Measurements from ENCODE around the gene GALNT3.
A peak's percentile ranks its signal among the peaks of the same experiment; 100 is the strongest.

Gene GALNT3

DNA sequence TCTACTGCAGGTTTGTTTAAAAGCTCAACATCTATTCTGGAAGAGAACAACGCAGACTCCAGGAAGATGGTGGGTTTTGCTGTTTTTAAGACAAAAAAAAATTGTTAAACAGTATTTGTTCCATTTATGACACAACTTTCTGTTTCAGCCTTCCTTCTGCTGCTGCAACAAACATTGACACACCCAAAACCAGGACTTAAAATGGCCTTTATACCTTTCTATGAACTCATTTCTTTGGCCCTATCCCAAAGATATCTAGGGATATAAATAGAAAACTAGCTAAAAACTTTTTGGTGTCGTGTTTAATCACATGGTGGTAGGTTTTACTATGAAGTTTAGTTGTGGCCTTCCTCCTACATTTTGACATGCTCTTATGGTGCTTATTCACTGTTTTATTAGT is 964 bp upstream of the GALNT3 start:
- DNase-seq, result peak in 1 of 2 experiments; percentile 23

DNA sequence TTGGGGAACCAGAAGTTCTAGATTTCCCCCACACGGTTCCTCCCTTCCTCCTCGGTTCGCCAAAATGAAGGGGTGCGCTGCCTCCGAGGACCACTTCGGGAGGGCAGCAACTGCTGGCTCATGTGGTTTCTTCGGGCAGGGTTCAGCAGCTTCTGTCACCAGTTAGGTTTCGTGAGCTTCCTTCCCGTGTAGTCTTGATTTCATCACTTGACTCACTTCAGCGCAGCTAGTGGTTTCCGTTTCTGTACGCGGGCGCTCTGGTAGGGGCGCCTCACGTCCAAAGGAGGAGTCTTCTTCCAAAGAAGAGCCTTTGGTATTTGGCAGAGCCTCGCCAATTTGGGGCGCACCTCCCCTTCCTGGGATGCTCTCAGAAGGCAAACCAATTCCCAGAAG is 485 bp upstream of the GALNT3 start:
- peak; percentile 96 for DNase-seq

DNA sequence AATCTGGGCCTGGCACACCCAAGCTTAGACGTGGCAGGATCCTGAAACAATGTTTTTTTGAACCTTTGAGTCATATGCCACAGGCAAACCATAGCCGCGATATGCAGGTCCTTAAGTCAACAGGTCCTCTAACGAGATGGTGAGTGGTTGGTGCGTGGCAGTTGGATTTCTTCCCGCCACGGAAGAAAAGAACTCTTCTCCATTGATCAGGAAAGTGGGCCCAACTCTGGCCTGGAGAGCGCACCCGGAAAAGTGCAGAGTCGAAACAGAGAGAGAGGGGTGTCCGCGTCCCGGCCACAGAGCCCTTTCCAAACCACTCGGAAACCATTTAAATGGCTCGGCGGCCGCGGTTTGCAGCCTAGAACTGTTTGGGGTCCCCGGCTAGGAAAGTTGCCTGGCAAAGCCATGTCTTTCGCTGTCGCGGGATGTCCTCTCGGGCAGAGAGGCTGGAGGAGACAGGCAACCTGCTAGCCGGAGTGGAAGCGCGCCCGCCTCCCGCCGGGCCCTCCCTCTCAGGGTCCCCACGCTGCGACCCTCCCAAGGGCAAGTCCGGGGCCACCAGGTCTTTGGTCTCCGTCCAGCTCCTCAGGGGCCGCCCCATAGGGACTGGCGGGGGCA is 777 bp downstream of the GALNT3 start:
- DNase-seq, result no peak

DNA sequence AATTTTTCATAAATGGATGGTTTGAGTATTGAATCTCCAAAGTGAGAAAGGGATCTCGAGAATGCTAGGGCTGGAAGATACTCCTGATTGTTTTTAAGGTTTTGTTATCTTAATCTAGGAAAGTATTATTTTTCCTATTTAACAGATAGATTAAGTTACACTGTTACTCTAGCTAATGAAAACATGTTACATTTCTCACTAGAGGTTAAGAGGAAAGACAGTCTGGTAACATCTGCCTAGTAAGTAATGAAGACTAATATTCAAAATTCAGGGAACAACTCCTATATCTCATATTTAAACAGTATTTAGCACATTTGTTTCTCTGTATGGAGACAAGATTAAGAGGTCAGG is 2.0 kb downstream of the GALNT3 start:
- no peak for DNase-seq

DNA sequence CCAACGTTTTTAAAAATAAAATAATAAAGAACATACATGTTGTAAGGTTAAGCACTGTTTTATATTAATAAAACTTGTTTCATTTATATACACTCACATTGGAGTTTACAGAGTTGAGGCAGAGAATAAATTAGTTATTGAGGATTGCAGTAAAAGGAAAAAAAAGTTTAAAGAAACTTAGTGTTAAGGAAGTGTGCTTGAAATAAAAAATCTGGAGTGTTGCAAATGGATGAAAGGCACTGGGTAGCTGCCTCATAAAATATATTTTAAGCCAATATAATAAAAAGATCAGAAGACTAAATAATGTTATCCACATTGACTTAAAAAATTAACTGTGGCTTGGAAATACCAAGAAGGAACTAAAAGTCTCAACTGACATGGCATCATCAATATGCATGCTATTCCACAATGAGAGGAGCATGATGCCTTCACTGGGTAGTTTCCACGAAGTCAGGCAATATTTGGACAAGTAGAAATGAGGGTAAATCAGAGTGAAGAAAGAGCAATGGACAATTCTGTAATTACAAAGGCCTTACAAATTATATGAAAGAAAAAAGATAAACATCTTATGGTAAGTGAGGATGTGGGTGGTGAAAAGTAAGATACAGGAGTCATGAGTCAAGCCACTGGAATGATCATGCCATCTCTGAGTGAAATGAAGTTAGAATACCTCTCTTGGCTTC is 2.5 kb downstream of the GALNT3 start:
- no peak for DNase-seq

DNA sequence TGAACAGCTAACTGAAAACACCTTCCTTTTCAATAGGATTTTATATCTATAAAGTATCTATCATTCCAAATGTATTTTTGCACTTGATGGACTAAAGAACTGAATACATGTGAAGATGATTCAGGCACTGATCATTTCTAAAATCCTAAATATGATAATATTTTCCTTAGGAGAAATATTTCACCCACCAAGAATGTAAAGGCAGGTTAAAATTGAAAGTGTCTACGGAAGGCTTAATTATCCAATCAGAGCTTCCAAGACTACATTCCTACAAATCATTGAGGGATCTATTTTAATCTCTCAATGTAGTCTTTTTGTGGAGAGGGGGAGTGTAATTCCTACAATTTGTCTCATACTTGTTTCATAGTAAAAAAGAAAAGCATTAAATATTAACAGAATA is 3.6 kb downstream of the GALNT3 start:
- no peak for DNase-seq

DNA sequence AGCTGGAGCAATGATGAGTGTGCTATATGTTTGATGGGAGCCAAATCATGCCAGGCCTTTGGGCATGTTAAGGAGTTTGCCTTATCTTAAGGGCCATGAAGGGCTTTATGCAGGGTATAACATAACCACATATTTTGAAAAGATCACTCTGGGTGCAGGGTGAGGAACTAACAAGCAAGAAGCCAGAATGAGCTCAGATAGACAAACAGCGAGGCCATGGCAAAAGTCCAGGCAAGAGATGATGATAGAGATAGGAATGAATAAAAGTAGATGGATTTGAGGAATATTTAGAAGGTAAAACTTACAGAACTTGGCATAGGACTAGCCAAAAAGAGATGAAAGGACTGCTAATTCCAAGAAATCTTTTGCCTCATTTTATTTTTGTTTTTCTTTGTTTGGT is 6.7 kb downstream of the GALNT3 start:
- no peak for DNase-seq

DNA sequence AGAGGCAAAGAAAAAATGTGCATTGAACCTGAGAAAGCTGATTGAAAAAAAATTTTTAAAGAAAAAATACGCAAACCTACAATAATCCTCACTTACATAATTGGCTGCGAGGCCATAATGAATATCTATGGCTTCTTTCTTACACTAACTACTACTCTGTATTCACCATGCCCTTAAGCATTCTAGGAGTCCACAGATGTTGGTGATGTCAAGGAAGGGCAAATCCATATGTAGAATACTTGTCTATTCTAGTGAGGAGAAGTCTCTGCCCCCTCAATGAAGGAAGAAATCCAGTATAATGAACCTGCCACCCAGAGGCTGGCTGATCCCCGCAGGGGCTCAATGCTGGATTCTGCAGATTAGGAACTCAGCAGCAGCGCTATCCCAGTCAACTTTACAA is 14.3 kb downstream of the GALNT3 start:
- no peak for DNase-seq

DNA sequence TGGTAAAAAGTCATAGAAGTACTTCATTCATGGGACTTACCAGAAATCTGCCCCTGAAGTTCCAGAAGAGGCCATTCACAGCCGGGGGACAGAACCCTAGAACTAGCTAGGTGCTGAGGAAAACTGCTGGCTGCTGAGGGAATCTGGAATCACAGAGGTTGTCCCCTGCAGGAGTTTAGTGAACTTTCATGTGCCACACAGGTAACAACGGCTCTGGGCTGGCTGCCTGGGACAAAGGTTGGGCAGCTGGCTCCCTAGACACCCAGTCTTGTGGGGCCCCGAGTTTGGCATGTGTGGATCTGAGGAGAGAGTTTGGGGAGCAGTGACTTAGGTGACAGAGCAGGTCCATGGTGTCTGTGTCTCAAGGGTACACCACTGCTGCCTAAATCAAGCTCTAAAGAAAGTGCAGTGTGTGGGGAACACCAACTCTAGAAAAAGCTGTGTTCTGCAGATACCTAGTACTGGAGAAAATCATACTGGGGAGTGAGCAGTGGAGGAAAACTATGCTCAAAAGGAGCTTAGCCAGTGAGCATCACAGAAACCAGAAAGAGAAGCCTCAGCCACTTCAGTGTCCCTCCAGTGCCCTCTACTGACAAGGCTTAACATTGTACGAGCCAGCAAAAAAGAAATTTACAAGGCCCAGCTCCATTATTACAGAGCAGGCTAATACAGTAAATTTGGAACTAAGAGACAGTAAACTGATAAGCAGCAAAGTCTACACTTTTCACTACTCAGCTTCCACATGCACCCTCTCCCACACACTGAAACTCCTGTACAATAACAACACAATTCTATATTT is 15.2 kb downstream of the GALNT3 start:
- DNase-seq, result peak in 1 of 2 experiments; percentile 19

DNA sequence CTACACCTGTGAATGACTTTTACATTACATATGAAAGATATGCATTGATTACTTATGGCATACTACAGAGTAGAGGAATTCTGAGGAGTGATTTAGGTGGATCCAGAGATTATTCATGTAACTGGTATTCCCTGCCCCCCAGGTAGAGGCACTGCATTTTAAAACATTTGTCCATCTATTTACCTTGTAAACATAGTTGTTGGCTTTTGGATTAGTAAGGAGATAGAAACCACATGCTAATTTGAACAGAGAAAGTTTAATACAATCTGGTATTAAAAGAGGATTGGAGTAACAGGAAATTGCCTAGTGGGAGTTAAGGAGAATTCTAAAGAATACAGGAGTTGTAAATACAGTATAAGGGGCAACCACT is 15.9 kb downstream of the GALNT3 start:
- DNase-seq, result no peak

DNA sequence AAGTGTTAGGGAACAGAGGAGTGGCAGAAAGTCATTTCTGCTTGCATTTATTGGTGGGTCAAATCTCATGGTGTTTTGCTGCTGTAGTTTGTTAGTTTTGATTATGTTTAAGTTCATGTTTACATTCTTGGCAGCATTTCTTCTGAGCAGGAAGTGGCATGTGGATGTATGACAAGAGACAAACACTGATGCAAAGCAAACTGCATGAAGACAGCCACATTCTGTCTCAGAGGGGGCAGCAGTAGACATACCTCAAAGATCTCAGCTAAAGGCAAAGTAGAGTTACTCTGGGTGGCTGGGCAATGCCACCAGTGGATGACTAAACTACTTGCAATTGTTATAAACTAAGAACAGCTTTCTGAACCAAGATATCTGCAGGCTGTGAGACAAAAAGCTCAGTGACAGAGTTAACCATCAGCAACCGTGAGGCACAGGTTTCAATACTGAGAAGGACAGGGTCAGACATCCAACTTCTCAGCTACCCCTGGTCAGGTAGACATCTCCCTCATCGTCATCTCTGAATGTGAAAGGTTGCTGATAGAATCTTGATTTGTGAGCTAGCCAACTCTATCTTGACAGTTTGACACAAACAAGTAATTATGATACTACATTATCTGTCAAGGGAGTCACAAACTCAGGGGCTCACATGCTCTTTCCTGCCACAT is 16.4 kb downstream of the GALNT3 start:
- DNase-seq, result no peak

DNA sequence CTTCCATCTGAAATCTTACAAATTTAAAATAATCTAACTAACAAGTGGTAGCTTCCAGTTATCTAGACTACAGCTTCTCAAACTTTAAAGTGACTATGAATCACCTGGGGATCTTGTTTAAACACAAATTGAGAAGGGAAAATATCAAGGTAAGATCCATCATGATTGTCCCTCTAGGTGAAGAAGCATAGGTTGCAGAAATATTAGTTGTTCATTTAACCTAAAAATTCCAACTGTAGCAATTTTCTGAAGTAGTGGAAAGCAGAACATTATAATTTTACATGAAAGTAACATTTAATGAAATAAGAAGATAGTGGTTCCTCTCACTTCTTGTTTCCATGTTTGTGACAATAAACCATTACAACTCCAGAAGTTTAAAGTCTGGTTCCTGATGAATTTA is 17.3 kb downstream of the GALNT3 start:
- DNase-seq, result no peak

DNA sequence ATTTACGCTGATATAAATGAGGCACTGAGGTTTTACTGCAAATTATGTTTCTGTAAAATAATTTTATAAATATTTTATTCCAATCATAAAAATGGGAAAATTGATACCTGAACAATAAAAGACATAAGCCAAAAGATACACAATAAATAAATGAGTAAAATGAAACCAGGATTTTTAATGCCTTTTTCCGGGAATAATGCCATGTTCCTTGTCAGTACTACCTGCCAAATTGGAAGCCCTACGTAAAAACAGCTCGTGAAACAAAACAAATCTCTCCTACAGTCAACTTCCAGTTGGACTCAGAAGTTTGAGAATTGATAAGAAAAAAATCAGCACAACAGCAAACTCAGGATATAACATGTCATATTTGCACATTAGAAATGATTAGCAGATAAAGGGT is 18.0 kb downstream of the GALNT3 start:
- no peak for DNase-seq

DNA sequence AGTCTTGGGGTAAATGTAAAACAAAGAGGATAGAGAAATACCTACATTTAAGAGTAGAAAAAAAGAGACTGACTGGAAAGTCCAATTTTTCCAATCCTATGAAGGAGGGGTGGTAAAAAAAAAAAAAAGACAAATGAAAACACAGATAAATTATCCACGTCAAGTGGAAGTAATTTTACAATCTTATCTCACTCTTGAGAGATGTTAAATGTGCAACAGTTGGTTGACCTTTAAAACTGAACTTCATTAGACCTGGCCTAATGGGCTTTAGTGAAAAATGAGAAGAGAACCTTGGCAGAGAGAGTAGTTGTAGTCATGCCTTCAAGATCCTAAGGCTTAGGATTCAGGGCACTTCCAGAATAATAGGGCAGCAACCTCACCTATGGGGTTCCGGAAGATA is 20.4 kb downstream of the GALNT3 start:
- no peak for DNase-seq

DNA sequence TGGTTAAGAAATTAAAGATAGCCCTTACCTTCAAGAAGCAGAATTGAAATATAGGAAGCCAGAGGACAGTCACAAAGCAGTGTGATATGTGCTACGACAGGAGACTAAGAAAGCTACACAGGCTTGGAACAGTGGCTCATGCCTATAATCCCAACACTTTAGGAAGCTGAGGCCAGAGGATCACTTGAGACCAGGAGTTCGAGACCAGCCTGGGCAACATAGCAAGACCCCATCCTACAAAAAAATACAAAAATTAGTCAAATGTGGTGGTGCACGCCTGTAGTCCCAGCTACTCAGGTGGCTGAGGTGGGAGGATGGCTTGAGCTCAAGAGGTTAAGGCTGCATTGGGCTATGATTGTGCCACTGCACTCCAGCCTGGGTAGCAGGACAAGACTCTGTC is 21.9 kb downstream of the GALNT3 start:
- no peak for DNase-seq

DNA sequence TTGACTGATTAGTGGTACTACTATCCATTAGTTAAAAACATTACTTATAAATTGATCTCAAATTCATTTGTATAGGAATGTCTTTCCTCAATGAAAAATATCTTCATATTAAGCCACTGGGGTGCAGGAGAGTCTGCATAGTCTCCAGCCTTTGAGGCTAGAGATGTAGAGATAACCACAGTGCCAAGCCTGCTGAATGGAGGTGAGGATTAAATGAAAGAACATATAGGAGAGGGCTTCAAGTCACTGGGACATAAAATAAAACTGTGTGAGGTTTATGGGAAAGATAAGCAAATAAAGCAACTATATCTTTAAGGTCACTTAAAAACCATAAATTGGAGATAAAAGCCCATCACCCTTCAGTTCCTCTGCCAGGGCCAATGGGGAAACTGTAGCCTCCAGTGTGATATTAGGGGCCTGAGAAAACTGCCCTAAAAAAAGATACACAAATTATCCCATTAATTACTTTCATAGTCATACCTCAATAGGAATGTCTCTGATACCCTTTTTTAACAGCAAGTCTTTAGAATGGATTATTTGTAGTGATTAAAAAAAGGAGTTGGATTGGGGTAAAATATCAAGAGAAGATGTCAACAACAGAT is 27.6 kb downstream of the GALNT3 start:
- no peak for DNase-seq

DNA sequence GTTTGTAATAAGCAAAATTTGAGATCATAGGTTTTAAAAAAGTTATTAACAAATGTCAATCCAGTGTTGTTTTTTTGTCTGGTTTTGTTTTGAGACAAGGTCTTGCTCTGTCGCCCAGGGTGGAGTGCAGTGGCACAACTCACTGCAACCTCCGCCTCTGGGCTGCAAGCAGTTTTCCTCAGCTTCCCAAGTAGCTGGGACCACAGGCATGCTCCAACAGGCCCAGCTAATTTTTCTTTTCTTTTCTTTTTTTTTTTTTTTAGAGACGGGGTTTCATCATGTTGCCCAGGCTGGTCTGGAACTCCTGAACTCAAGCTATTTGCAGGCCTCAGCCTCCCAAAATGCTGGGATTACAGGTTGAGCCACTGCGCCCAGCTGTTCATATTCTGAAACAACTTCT is 31.3 kb downstream of the GALNT3 start:
- DNase-seq, result no peak

DNA sequence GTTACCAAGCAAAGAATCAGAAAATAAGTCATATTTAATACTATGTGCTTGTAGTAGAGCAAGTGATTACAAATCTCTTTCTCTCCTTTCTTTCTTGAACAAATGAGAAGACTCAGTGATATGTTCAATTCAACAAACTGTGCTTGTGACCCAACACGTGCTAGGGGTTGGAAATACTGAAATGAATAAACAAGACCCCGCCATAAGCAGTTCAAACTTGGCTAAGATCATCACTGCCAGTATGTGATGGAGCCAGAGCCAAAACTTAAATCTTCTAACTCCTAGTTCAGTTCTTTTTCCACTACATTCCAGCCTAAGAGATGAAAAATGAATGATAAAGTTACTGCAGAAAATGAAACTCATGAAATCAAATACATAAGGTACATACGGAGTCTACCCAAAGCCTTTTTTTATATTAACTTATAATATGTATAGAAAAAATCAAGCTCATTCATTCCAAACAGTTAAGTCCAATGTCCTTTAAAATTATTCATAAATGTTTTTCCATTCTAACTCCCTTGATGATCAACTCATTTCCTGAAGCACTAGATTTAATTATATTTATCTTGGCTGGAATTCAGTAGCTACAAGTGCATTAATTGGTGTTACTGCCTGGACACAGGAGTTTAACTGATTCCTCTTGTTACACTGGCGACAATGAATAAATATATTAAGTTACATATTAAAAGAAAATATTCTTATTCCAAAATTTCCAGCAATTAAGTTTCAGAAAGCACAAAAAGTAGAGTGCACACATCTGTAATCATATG is 36.0 kb downstream of the GALNT3 start:
- DNase-seq, result no peak

DNA sequence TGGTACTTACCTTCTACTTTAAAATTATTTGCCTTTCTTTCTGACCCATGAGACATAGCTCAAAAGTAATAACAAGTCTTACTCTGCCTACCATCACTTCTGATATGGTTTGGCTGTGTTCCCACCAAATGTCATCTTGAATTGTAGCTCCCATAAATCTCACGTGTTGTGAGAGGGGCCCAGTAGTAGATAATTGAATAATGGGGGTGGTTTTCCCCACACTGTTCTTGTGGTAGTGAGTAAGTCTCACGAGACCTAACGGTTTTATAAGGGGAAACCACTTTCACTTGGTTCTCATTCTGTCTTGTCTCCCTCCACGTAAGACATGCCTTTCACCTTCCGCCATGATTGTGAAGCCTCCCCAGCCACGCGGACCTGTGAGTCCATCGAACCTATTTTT is 47.5 kb downstream of the GALNT3 start:
- DNase-seq, result no peak

DNA sequence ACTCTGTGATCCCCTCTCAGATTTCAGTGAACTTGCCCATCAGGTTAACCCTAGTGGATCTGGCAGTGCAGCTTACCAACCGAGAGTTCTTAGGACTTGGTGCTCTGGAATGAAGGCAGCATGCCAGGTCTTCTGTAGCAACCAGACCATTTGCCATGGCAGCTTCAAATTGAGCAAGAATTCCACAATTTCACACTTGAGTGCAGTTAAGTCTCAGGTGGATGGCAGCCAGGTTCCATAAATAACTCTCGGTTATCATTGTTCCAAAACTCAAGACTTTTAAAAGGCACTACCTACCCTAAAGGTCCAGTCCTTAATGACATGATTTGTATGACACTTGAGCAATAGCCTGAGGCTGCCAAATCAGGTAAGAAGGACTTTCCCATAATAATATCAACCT is 48.1 kb downstream of the GALNT3 start:
- no peak for DNase-seq

DNA sequence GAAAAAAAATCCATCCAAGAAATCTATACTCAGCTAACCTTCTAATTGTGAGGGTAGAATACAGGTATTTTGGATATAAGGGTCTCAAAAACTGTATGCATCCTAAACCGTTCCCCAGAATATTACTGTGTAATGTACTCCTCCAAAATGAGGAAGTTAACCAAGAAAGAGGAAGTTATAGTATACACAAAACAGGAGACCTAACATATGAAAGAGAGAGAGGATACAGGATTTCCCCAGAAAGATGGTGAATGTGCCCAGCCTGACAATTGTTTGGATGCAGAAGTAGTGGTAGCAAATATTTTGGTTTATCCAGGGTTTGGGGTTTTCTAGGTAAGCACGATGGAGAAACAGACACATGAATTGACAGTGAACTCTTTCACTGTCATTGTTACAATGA is 50.6 kb downstream of the GALNT3 start:
- DNase-seq, result peak; percentile 79 to 84

DNA sequence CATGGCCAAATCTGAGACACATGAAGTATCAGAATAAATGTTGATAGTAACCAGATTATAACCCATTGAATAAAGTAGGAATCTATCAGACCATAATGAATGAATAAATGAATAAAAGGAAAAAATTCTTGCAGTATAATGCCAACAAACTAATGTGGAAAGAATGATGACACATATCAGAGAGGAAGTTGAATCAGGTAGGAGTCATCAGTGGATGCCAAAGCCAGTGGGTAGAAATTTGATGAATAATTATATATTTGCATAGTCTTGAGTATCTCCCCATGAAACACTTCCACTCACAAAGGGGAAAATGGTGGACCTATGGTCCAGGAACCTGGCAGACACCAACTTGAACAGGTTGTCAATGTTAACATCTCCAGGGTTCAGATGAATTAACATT is 68.6 kb downstream of the GALNT3 start:
- peak in 1 of 2 experiments; percentile 2 for DNase-seq

DNA sequence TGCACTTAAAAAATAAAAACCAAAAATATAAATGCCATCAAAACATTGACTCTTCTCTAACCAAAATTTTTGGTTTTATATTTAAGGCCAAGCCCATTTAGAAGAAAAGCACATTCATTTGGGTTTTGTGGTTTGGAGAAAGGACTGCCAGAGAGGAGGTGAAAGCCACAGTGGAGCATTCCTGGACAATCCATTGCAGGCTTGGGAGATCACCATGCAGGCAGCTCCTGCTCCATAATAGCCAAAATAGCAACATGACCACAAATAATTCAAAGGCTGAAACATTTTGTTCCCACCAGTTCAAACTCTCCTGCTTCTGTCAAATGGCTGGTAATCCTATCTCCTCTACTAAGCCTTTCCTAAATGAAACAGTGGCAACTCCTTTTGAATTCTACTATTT is 73.5 kb downstream of the GALNT3 start:
- no peak for DNase-seq

Data from AML-193 (cell line).